GM12864 (cell line): ENCODE measurements around the gene IER5L.

Experiments
- DNase-seq: peaks from one replicate; pipeline ENCODE4 v3.0.0-alpha.2; 2011; ENCODE audit warnings: low read depth
- H3K4me3 ChIP-seq: 2 replicates; pipeline ENCODE4 v1.5.1; 2011; ENCODE audit warnings: mild to moderate bottlenecking, low read depth, low read length, control low read depth
- TF ChIP-seq, protein P1 (sequence below): IDR thresholded peaks from 2 replicates; pipeline ENCODE4 v1.5.1; 2011; ENCODE audit warnings: low read depth, mild to moderate bottlenecking, moderate library complexity, low read length, control low read depth, inconsistent platforms; ENCODE audit errors: missing control alignments

Gene IER5L

DNA sequence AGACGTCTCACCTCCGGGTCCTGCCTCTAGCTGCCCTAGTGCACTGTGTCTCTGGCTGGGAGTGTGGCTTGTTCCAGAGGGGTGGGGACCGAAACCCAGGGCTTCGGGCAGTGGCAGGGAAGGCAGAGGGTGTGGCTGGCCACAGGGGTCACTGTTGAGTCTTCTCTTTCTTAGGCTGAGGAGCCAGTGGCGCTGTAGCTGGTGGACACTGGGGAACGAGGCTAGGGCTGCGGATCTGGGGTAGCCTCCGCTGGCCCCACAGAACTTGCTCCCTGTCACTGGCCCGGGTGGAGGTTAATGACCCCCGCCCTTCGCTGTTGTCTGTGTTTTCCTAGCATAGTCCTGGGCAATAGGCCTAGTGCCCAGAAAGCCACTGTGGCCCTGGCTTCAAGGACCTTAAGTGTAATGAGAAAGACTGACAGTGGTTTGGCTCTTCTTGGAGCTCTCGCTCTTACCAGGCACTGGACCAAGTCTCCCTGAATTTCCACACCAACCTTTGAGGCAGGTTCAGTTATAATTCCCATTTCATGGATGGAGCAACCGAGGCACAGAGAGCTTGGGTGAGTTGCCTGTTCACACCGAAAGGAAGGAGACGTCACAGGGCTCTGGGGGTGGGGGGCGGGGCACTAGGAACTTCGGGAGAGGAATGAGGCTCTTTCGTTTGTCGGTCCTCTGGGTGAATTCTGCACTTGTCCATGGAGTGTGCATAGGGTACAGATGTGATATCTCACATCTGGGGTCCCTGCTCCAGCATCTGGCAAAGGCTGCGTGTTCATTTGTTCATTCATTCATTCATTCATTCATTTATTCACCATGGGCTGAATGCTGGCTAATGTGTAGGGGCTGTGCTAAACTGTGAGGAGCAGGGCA lies 4.8 kb upstream of the IER5L start:
- H3K4me3 ChIP-seq = no peak overlapping the region
- TF ChIP-seq, protein P1, sequence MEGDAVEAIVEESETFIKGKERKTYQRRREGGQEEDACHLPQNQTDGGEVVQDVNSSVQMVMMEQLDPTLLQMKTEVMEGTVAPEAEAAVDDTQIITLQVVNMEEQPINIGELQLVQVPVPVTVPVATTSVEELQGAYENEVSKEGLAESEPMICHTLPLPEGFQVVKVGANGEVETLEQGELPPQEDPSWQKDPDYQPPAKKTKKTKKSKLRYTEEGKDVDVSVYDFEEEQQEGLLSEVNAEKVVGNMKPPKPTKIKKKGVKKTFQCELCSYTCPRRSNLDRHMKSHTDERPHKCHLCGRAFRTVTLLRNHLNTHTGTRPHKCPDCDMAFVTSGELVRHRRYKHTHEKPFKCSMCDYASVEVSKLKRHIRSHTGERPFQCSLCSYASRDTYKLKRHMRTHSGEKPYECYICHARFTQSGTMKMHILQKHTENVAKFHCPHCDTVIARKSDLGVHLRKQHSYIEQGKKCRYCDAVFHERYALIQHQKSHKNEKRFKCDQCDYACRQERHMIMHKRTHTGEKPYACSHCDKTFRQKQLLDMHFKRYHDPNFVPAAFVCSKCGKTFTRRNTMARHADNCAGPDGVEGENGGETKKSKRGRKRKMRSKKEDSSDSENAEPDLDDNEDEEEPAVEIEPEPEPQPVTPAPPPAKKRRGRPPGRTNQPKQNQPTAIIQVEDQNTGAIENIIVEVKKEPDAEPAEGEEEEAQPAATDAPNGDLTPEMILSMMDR = peak; percentile 28
- no peak for DNase-seq

DNA sequence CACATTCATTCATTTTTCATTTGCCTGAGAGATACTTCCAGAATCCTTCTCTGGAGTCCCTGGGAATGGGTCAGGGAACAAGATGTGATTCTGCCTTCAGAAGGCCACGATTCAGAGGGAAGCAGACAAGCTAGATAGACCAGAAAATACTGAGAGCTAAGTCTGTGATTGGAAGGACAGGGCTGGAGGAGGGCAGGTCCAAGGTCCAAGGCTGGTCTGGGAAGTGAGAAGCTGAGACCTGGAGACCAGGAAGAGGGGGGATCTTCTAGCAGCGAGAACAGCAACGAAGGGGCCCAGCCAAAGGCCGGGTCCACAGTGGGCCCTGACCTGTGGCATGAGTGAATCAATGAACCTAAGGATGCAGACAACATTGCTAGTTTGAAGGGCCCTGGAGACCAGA lies 4.1 kb upstream of the IER5L start:
- H3K4me3 ChIP-seq = no peak overlapping the region
- TF ChIP-seq, protein P1 = no peak
- no peak for DNase-seq

DNA sequence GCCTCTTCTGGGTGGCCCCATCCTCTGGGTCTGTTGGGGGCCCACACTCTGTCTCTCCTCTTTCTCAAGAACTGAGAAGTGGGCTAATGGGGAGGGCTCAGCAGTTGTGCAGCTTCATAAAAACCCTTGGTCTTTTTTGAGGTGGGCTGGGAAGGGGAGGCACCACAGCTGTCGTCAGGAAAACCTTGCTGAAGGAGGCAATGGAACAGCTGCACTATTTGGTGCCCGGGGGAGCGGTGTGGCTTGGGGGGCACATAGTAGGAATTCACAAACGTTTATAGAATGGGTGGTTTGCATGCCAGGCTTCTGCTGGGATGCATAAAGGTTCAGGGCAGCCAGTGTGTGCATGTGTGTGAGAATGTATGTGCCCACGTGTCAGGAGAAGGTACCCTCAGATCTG lies 3.2 kb upstream of the IER5L start:
- H3K4me3 ChIP-seq = no peak overlapping the region
- TF ChIP-seq, protein P1 = no peak
- no peak for DNase-seq

DNA sequence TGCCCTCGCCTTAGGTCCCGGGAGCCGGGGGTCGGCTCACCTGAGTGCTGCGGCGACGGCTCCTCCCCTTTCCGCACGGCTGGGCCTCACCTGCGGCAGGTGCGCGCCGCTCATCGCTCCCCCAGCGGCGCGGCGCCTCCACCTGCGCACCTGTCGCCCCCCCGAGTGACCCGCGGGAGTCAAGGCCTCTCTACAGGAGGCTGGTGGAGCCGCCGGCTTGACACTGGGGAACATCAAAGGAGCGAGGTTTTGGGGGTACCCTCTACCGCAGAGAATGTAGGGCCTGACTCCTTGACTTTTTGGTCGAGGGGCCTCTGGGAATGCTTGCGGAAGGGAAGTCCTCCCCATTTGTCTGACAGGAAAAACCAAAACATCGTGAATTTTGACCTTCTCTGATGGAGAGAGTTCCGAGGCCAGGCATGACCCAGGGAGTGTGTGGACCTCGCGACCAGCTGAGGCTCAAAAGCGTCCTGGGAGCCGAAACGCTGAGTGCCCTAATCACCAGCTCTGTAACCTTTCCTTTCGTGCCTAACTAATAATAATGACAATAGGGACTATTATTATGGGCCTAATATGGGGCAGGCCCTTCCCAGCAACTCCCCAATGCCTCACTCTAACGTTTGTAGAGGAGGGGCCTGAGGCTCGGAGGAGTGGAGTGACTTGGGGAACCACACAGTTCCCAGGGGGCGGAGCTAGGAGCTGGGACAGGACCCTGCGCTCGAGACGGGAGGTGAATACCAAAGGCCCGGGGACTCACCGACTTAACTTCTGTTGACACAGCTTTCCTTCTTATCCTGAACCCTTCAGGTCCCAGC lies 714 bp upstream of the IER5L start:
- TF ChIP-seq, protein P1 = no peak
- peak overlapping the region; percentile 25 for H3K4me3 ChIP-seq
- DNase-seq = no peak

DNA sequence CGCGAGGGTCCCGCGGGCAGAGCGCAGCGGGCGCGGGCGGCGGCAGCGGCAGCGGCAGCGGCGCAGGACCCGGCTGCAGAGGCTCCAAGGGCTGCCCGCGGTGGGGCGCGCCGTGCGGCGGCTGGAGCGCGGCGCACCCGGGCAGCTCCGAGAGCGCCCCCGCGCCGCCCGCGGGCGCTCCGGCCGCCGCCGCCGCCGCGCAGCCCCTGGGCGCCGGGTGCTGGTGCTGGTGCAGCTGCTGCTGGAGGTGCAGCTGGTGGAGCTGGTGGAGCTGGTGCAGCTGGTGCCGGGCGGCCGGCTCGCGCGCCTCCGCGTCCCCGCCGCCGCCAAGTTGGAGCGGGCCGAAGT lies 644 bp downstream of the IER5L start:
- TF ChIP-seq, protein P1 = no peak
- H3K4me3 ChIP-seq = peak overlapping the region; percentile 64
- no peak for DNase-seq

DNA sequence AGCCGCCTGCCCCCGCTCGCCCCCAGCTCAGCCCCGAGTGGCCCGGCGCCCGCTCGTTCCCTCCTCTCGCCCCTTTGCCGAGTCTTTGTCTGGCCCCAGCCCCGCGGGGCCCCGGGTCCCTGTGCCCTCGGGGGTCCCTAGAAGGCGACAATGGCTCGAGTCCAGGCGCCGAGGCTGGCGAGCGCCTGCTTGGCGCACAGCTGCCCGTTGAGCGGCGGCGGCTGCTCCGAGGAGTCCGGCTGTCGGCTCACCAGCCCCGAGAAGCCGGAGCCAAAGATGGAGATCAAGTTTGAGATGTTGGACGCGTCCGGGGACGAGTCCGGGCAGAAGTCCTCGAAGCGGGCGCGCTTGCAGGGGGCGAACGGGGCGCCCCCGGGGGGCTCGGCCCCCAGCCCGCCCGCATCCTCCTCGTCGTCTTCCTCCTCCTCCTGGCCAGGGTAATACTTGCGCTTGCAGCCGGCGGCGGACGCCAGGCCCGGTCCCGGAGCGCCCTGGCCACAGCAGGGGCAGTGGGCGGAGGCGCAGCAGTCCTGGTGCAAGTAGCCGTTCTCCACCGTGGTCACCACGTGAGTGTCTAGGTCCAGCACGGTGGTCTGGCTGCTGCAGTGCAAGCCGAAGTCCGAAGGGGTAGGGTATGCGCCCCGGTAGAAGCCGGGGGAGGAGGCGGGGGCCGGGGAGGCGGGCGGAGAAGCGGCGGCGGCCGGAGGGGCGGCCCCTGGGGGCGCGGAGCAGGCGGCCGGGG lies 1.2 kb downstream of the IER5L start:
- TF ChIP-seq, protein P1 = no peak
- H3K4me3 ChIP-seq = peak overlapping the region; percentile 45
- no peak for DNase-seq
